T-cell (primary cell): ENCODE results near the gene DAB2IP. TPM values are rescaled to one million over a fixed set of nuclear protein-coding genes. Genes with fewer than 3 reads are reported as not detected.

Source experiments
- ATAC-seq, 4 experiments: fragments of 200-7000 bp in 3 of 4; fragments of 150-1000 bp in 1 of 4; cut with Tn5 transposase; replicated peaks in 1 of 4; 1 replicate in 3 of 4; 2 replicates in 1 of 4; pipeline ENCODE4 v1.10.0; 2021; ENCODE audit warnings: moderate library complexity in 3 of 4, mild to moderate bottlenecking in 2 of 4, moderate number of reproducible peaks in 1 of 4
- CTCF ChIA-PET, 2 donors: fragments of 300-600 bp; sonication (Branson Sonifier 250); formaldehyde crosslinking; loops; one replicate each; lab custom pipeline; 2022; ENCODE audit warnings: antibody characterized with exemption in 2 of 2; lab: Charles Lee
- POLR2A ChIA-PET, 2 donors: fragments of 300-600 bp; sonication (Branson Sonifier 250); formaldehyde crosslinking; loops; one replicate each; lab custom pipeline; 2022; ENCODE audit warnings: antibody characterized with exemption in 2 of 2; lab: Charles Lee
- DNase-seq, 35 experiments: peaks; one replicate each; pipeline versions ENCODE4 v3.0.0 to v3.0.0-alpha.2; 2013 to 2023
- H3K27ac ChIP-seq: one replicate; pipeline ENCODE4 v1.5.1; 2013; ENCODE audit warnings: low read length
- H3K27me3 ChIP-seq, 2 experiments: replicated peaks in 1 of 2; 1 replicate in 1 of 2; 2 replicates in 1 of 2; pipeline versions ENCODE4 v1.6.1 to v1.7.0; 2013; ENCODE audit warnings: low read length in 1 of 2, mixed read lengths in 1 of 2; ENCODE audit not compliant: control insufficient read depth in 2 of 2, insufficient read depth in 2 of 2; ENCODE audit errors: extremely low read depth in 1 of 2
- H3K36me3 ChIP-seq, 2 donors: 1 replicate in 1 of 2; 2 replicates in 1 of 2; pipeline versions ENCODE4 v1.6.1 to v1.7.0; 2013; ENCODE audit warnings: low read length in 1 of 2; ENCODE audit not compliant: control insufficient read depth in 2 of 2, insufficient read depth in 1 of 2; ENCODE audit errors: extremely low read depth in 1 of 2
- H3K4me1 ChIP-seq, 2 experiments: 1 replicate in 1 of 2; 2 replicates in 1 of 2; pipeline versions ENCODE4 v1.6.1 to v1.7.0; 2013; ENCODE audit warnings: low read length in 2 of 2, mixed read lengths in 1 of 2; ENCODE audit not compliant: insufficient read depth in 2 of 2, control insufficient read depth in 1 of 2; ENCODE audit errors: extremely low read depth in 1 of 2
- H3K4me3 ChIP-seq, 2 donors: 1 replicate in 1 of 2; 2 replicates in 1 of 2; pipeline versions ENCODE4 v1.5.1 to v1.7.0; 2013; ENCODE audit warnings: mild to moderate bottlenecking in 2 of 2, low read length in 1 of 2, moderate library complexity in 1 of 2; ENCODE audit not compliant: control insufficient read depth in 1 of 2; ENCODE audit errors: extremely low read depth in 1 of 2
- H3K9me3 ChIP-seq: 2 replicates; pipeline ENCODE4 v1.7.0; 2013
- H3K27ac Mint-ChIP-seq, 2 donors: one replicate each; pipeline ENCODE4 v1.8.0; 2020 to 2021; ENCODE audit warnings: mild to moderate bottlenecking in 2 of 2, mixed read lengths in 2 of 2
- H3K27me3 Mint-ChIP-seq, 2 donors: one replicate each; pipeline ENCODE4 v1.8.0; 2021 to 2022; ENCODE audit warnings: mixed read lengths in 2 of 2
- H3K36me3 Mint-ChIP-seq: one replicate; pipeline ENCODE4 v1.8.0; 2021; ENCODE audit warnings: mixed read lengths
- H3K4me1 Mint-ChIP-seq, 3 donors: one replicate each; pipeline ENCODE4 v1.8.0; 2020 to 2022; ENCODE audit warnings: mixed read lengths in 3 of 3, mild to moderate bottlenecking in 1 of 3
- H3K4me3 Mint-ChIP-seq, 3 donors: one replicate each; pipeline ENCODE4 v1.8.0; 2020 to 2022; ENCODE audit warnings: mild to moderate bottlenecking in 3 of 3, mixed read lengths in 3 of 3, moderate library complexity in 3 of 3
- H3K9me3 Mint-ChIP-seq, 3 donors: one replicate each; pipeline ENCODE4 v1.8.0; 2020 to 2022; ENCODE audit warnings: mixed read lengths in 3 of 3
- WGBS: methylation state at CpG from one replicate; pipeline ENCODE4 v1.1.5; 2013; ENCODE audit warnings: missing lambda C conversion rate; ENCODE audit not compliant: insufficient coverage; 5-methylcytosine and 5-hydroxymethylcytosine counted together
- total RNA-seq, 35 experiments: library from RNA in 6 of 35; stranded (reverse) in 6 of 35; fragments of 120-200 nt in 1 of 35; gene quantifications; one replicate each; pipeline versions ENCODE4 v1.2.1 to v1.2.4 and lab custom pipeline; 2013 to 2026

DAB2IP gene
- total RNA-seq, 5 donors from 2014 or later (not counting 1 experiment from before 2014, with no cell fraction given): 0.22 to 0.53 (median 0.34) TPM; not detected in 1

GRCh38 chr9:121807823-121808278 lies 156.4 kb downstream of the DAB2IP start:
- H3K27ac ChIP-seq: no peak overlapping the region
- peaks cover 0 to 3% of the 10 kb centered on the region in 2 experiments for H3K27me3 ChIP-seq
- POLR2A ChIA-PET: no interaction called here
- WGBS: 84% methylated on average over 7 of the region's 16 CpGs
- Mint-ChIP-seq H3K9me3 (peaks cover 11 to 14% (median 13%) of the 10 kb centered on the region in 3 donors), H3K27ac (no peak overlapping the region), H3K4me3 (no peak overlapping the region), H3K4me1 (no peaks in the 10 kb centered on the region), H3K27me3 (peaks cover 0 to 3% of the 10 kb centered on the region in 2 donors), H3K36me3 (no peaks in the 10 kb centered on the region)
- H3K9me3 ChIP-seq: no peaks in the 10 kb centered on the region
- ATAC-seq: no peak
- H3K4me1 ChIP-seq: no peaks in the 10 kb centered on the region
- H3K36me3 ChIP-seq: no peaks in the 10 kb centered on the region
- no peak overlapping the region for H3K4me3 ChIP-seq
- CTCF ChIA-PET: no interaction called here
- DNase-seq: no peak

- Histone ChIP-seq H3K9me3 (no peaks in the 10 kb centered on the region), H3K4me1 (no peaks in the 10 kb centered on the region), H3K27ac (no peak overlapping the region), H3K4me3 (no peak overlapping the region), H3K27me3 (peaks cover 0 to 3% of the 10 kb centered on the region in 2 experiments), H3K36me3 (no peaks in the 10 kb centered on the region)
- CTCF ChIA-PET: interaction anchor here in 1 of 2 donors (0.7 kb wide), 1 partner anchor 34 kb away, joined by 9 read pairs; no protein-coding TSS in a partner anchor
- Mint-ChIP-seq H3K27ac (no peak overlapping the region), H3K27me3 (peaks cover 0 to 3% of the 10 kb centered on the region in 2 donors), H3K36me3 (no peaks in the 10 kb centered on the region), H3K4me3 (no peak overlapping the region), H3K4me1 (no peaks in the 10 kb centered on the region), H3K9me3 (peaks cover 11 to 14% (median 13%) of the 10 kb centered on the region in 3 donors)
- no peak for ATAC-seq
- no peak for DNase-seq
- POLR2A ChIA-PET: interaction anchor here in 1 of 2 donors (0.6 kb wide), 1 partner anchor 111 kb away, joined by 6 read pairs; no protein-coding TSS in a partner anchor
- 61% methylated on average over 4 of the region's 4 CpGs for WGBS
Observed at GRCh38 chr9:121808781-121809180, 157.3 kb downstream of the DAB2IP start.

DNA sequence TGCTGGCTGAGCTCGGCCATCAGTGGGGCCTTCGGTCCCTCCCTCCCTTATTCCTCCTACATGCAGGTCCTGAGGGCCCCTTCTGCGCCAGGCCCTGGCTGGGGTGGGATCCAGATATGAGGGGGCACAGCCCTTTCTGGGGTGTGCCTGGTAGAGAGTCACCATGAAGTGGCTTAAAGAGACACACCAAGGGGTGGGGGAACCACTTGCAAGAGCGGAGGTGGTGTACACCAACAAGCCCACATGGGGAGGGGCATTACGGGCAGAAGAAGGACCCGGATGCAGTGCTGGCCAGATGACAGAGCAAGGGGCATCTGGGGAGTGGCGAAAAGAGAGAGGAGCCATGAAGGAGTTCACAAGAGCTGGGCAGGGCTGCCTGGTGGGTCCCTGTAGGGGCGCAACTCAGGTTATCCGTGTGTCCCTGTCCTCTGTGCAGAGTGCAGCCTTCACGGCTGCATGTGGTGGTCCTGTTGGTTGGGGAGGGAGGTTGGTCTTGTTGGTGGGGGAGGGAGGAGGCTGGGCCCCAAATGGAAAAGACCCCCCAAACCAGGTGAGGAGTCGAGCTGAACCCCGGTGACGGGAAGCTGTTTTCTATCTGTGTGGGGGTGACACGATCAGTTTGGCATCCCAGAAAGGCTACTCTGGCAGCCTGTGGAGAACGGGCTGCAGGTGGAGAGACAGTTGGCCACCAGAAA lies 158.1 kb downstream of the DAB2IP start:
- Mint-ChIP-seq H3K27ac (no peak overlapping the region), H3K27me3 (no peaks in the 10 kb centered on the region), H3K4me3 (no peak overlapping the region), H3K9me3 (peaks cover 6 to 8% (median 7%) of the 10 kb centered on the region in 3 donors), H3K4me1 (no peaks in the 10 kb centered on the region), H3K36me3 (no peaks in the 10 kb centered on the region)
- ChIA-PET CTCF (no interaction called here), POLR2A (no interaction called here)
- ATAC-seq (no peak), DNase-seq (no peak)
- no peaks in the 10 kb centered on the region for H3K9me3 ChIP-seq
- H3K27me3 ChIP-seq: peaks cover 0 to 5% of the 10 kb centered on the region in 2 experiments
- H3K4me1 ChIP-seq: no peaks in the 10 kb centered on the region
- no peaks in the 10 kb centered on the region for H3K36me3 ChIP-seq
- no peak overlapping the region for H3K4me3 ChIP-seq
- no peak overlapping the region for H3K27ac ChIP-seq
- 94% methylated on average over 13 of the region's 15 CpGs for WGBS

DNA sequence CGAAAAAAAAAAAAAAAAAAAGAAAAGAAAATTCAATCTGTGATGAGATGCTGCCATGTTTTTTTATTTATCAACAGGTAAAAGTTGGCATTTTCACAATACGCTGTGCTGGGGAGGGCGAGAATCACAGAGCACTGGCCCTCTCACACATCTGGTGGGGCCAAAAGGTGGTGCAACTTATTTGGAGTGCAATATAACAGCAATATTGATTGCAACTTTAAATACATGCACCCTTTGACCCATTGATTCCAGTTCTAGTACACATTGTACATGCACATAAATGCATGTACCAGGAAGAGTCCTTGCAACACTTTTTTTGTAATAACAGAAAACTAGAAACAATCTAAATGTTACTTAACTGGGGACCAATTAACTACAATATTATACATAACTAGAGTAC lies 159.1 kb downstream of the DAB2IP start:
- Mint-ChIP-seq H3K9me3 (no peaks in the 10 kb centered on the region), H3K27ac (no peak overlapping the region), H3K4me1 (no peaks in the 10 kb centered on the region), H3K36me3 (no peaks in the 10 kb centered on the region), H3K4me3 (no peak overlapping the region), H3K27me3 (no peaks in the 10 kb centered on the region)
- ChIA-PET POLR2A (no interaction called here), CTCF (no interaction called here)
- 44% methylated on average over 1 of the region's 3 CpGs for WGBS
- no peaks in the 10 kb centered on the region for H3K9me3 ChIP-seq
- no peaks in the 10 kb centered on the region for H3K36me3 ChIP-seq
- peaks cover 0 to 5% of the 10 kb centered on the region in 2 experiments for H3K27me3 ChIP-seq
- no peak overlapping the region for H3K27ac ChIP-seq
- H3K4me3 ChIP-seq: no peak overlapping the region
- ATAC-seq (no peak), DNase-seq (no peak)
- no peaks in the 10 kb centered on the region for H3K4me1 ChIP-seq

GRCh38 chr9:121811140-121811539 lies 159.7 kb downstream of the DAB2IP start:
- Mint-ChIP-seq H3K9me3 (no peaks in the 10 kb centered on the region), H3K4me1 (no peaks in the 10 kb centered on the region), H3K36me3 (no peaks in the 10 kb centered on the region), H3K27me3 (no peaks in the 10 kb centered on the region), H3K27ac (no peak overlapping the region), H3K4me3 (no peak overlapping the region)
- Histone ChIP-seq H3K4me1 (no peaks in the 10 kb centered on the region), H3K36me3 (no peaks in the 10 kb centered on the region), H3K27ac (no peak overlapping the region), H3K4me3 (no peak overlapping the region), H3K27me3 (peaks cover 0 to 5% of the 10 kb centered on the region in 2 experiments), H3K9me3 (no peaks in the 10 kb centered on the region)
- WGBS: 69% methylated on average over 9 of the region's 9 CpGs
- ChIA-PET CTCF (no interaction called here), POLR2A (no interaction called here)
- DNase-seq: no peak
- no peak for ATAC-seq

DNA sequence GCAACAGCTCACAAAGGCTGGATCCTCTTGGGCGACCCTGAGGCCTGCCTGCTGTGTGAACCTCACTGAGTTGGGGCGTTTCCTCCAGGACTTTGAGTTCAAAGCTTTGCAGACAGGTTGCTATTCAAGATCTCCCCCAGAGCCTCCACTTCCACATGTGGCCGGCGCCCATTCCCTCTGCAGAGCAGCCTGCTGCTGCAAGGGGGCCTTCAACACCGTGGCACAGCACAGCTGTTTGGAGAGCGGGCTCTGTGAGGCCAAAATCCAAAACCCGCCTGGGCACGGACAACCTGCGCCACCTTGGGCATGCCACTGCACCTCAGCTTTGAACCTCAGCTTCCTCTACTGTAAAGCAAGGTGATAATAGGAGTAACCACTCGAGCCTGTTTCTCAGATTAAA lies 160.3 kb downstream of the DAB2IP start:
- Histone ChIP-seq H3K27me3 (peaks cover 0 to 5% of the 10 kb centered on the region in 2 experiments), H3K27ac (no peak overlapping the region), H3K36me3 (no peaks in the 10 kb centered on the region), H3K4me3 (no peak overlapping the region), H3K9me3 (no peaks in the 10 kb centered on the region), H3K4me1 (no peaks in the 10 kb centered on the region)
- ChIA-PET POLR2A (no interaction called here), CTCF (no interaction called here)
- Mint-ChIP-seq H3K9me3 (no peaks in the 10 kb centered on the region), H3K4me1 (no peaks in the 10 kb centered on the region), H3K27ac (no peak overlapping the region), H3K27me3 (no peaks in the 10 kb centered on the region), H3K4me3 (no peak overlapping the region), H3K36me3 (no peaks in the 10 kb centered on the region)
- no peak for DNase-seq
- WGBS: 81% methylated on average over 4 of the region's 10 CpGs
- ATAC-seq: no peak
